Measurements from ENCODE around the gene SFMBT2. TPM values are rescaled to one million over a fixed set of nuclear protein-coding genes. Genes with fewer than 3 reads are reported as not detected.

SFMBT2 gene
- total RNA-seq, 1 donor: 2.0 TPM

- no peak overlapping the region for H3K4me3 ChIP-seq (ENCODE audit: low read depth, low read length)
- peak; percentile 4 for DNase-seq (ENCODE audit: low read depth)
- peak; percentile 36 for TF ChIP-seq CTCF (IDR thresholded peaks at IDR 0.05; ENCODE audit: insufficient read depth, low read length)
Observed at GRCh38 chr10:7121154-7121797, 289.6 kb downstream of the SFMBT2 start.

- no peak overlapping the region for H3K4me3 ChIP-seq (ENCODE audit: low read depth, low read length)
- no peak for TF ChIP-seq CTCF (IDR thresholded peaks at IDR 0.05; ENCODE audit: insufficient read depth, low read length)
- peak; percentile 20 for DNase-seq (ENCODE audit: low read depth)
Observed at GRCh38 chr10:7119325-7120015, 291.4 kb downstream of the SFMBT2 start.

- no peak for TF ChIP-seq CTCF (IDR thresholded peaks at IDR 0.05; ENCODE audit: insufficient read depth, low read length)
- no peak overlapping the region for H3K4me3 ChIP-seq (ENCODE audit: low read depth, low read length)
- no peak for DNase-seq (ENCODE audit: low read depth)
Observed at GRCh38 chr10:7117806-7118674, 292.8 kb downstream of the SFMBT2 start.

- no peak for DNase-seq (ENCODE audit: low read depth)
- no peak for TF ChIP-seq CTCF (IDR thresholded peaks at IDR 0.05; ENCODE audit: insufficient read depth, low read length)
- no peak overlapping the region for H3K4me3 ChIP-seq (ENCODE audit: low read depth, low read length)
Observed at GRCh38 chr10:7117177-7117799, 293.5 kb downstream of the SFMBT2 start.

GRCh38 chr10:7111561-7111960 is 299.3 kb downstream of the SFMBT2 start:
- DNase-seq (ENCODE audit: low read depth): peak; percentile 70
- no peak for TF ChIP-seq CTCF (IDR thresholded peaks at IDR 0.05; ENCODE audit: insufficient read depth, low read length)
- H3K4me3 ChIP-seq (ENCODE audit: low read depth, low read length): no peak overlapping the region

- H3K4me3 ChIP-seq (ENCODE audit: low read depth, low read length): no peak overlapping the region
- DNase-seq (ENCODE audit: low read depth): no peak
- no peak for TF ChIP-seq CTCF (IDR thresholded peaks at IDR 0.05; ENCODE audit: insufficient read depth, low read length)
Observed at GRCh38 chr10:7111089-7111488, 299.7 kb downstream of the SFMBT2 start.
